ENCODE data around the gene RUNX2.

DNA sequence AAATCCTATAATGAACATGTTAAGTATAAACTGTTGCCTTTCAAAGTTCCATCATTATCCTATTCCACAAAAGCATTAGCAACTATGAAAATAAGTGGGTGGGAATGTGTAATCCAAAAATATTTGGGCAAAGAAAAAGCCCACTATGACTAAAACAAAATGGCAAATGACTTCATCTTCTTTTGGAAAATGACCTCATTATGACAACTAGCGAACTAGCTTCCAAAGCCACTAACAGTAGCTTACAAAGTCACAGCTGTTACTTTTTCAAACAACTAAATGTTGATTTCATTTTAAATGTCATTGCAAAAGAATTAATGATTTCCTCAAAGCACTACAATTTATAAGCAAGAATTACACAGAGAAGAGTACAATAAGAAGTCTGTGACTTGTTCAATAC is 49.8 kb upstream of the RUNX2 start:
- TF ChIP-seq, protein P1, sequence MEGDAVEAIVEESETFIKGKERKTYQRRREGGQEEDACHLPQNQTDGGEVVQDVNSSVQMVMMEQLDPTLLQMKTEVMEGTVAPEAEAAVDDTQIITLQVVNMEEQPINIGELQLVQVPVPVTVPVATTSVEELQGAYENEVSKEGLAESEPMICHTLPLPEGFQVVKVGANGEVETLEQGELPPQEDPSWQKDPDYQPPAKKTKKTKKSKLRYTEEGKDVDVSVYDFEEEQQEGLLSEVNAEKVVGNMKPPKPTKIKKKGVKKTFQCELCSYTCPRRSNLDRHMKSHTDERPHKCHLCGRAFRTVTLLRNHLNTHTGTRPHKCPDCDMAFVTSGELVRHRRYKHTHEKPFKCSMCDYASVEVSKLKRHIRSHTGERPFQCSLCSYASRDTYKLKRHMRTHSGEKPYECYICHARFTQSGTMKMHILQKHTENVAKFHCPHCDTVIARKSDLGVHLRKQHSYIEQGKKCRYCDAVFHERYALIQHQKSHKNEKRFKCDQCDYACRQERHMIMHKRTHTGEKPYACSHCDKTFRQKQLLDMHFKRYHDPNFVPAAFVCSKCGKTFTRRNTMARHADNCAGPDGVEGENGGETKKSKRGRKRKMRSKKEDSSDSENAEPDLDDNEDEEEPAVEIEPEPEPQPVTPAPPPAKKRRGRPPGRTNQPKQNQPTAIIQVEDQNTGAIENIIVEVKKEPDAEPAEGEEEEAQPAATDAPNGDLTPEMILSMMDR (optimal IDR thresholded peaks at IDR 0.05 in 1 of 3, IDR thresholded peaks at IDR 0.05 in 1 of 3, conservative IDR thresholded peaks at IDR 0.05 in 1 of 3; ENCODE audit: extremely low read depth in 1 of 3, insufficient read depth in 2 of 3, low read length in 3 of 3) = no peak
- TF ChIP-seq EZH2 (IDR thresholded peaks at IDR 0.05; ENCODE audit: low read length) = no peak
